HepG2 (cell line): ENCODE data around the gene MMP25. TPM values are rescaled to one million over a fixed set of nuclear protein-coding genes. Genes with fewer than 3 reads are reported as not detected.

Experiments used
- ATF2 ChIP-seq: sonication (generic); formaldehyde crosslinking; IDR thresholded peaks from 2 replicates; pipeline ENCODE4 v1.4.0; 2020; ENCODE audit warnings: missing genetic modification reagents
- HDAC1 ChIP-seq: sonication (generic); formaldehyde crosslinking; IDR thresholded peaks from 2 replicates; pipeline ENCODE4 v1.5.1; 2020; ENCODE audit warnings: mild to moderate bottlenecking, missing genetic modification reagents
- HIVEP1 ChIP-seq: sonication (generic); formaldehyde crosslinking; IDR thresholded peaks from 2 replicates; pipeline ENCODE4 v1.4.0; 2020; ENCODE audit warnings: mild to moderate bottlenecking, missing genetic modification reagents
- MAFK ChIP-seq, 2 experiments: IDR thresholded peaks in 1 of 2; conservative IDR thresholded peaks in 1 of 2; 2 replicates each; pipeline ENCODE4 v1.6.1; 2011; ENCODE audit warnings: improper control_type of control experiment in 2 of 2, low read length in 2 of 2
- NAIF1 ChIP-seq: sonication (generic); formaldehyde crosslinking; IDR thresholded peaks from 2 replicates; pipeline ENCODE4 v1.5.0; 2020; ENCODE audit warnings: mild to moderate bottlenecking, missing genetic modification reagents, borderline replicate concordance
- POLR2AphosphoS2 ChIP-seq: IDR thresholded peaks from 2 replicates; pipeline ENCODE4 v1.6.1; 2011; ENCODE audit warnings: low read depth, low read length, improper control_type of control experiment
- RNF219 ChIP-seq: sonication (generic); formaldehyde crosslinking; IDR thresholded peaks from 2 replicates; pipeline ENCODE4 v1.5.0; 2020; ENCODE audit warnings: mild to moderate bottlenecking, missing genetic modification reagents
- SKIL ChIP-seq: sonication (generic); formaldehyde crosslinking; IDR thresholded peaks from 2 replicates; pipeline ENCODE4 v1.8.0; 2022; ENCODE audit warnings: missing genetic modification reagents, mild to moderate bottlenecking, moderate library complexity, borderline replicate concordance
- TBX3 ChIP-seq: fragments of 450-650 bp; IDR thresholded peaks from 2 replicates; pipeline ENCODE4 v1.6.1; 2017; ENCODE audit warnings: antibody characterized with exemption, mild to moderate bottlenecking, inconsistent platforms, borderline replicate concordance
- ZNF232 ChIP-seq: sonication (generic); formaldehyde crosslinking; IDR thresholded peaks from 2 replicates; pipeline ENCODE4 v1.4.0; 2020; ENCODE audit warnings: missing genetic modification reagents, borderline replicate concordance
- ZNF256 ChIP-seq: sonication (generic); formaldehyde crosslinking; conservative IDR thresholded peaks from 2 replicates; pipeline ENCODE4 v1.4.0; 2020; ENCODE audit warnings: missing genetic modification reagents
- ZNF276 ChIP-seq: sonication (generic); formaldehyde crosslinking; IDR thresholded peaks from 2 replicates; pipeline ENCODE4 v1.4.0; 2020; ENCODE audit warnings: mild to moderate bottlenecking, low read depth, missing genetic modification reagents
- ZNF414 ChIP-seq: sonication (generic); formaldehyde crosslinking; IDR thresholded peaks from 2 replicates; pipeline ENCODE4 v1.5.0; 2020; ENCODE audit warnings: missing genetic modification reagents
- ZNF563 ChIP-seq: sonication (generic); formaldehyde crosslinking; IDR thresholded peaks from 2 replicates; pipeline ENCODE4 v1.8.0; 2022; ENCODE audit warnings: mild to moderate bottlenecking, moderate library complexity, missing genetic modification reagents
- ZNF670 ChIP-seq: sonication (generic); formaldehyde crosslinking; IDR thresholded peaks from 2 replicates; pipeline ENCODE4 v1.8.0; 2022; ENCODE audit warnings: mild to moderate bottlenecking, missing genetic modification reagents, borderline replicate concordance
- polyA plus RNA-seq, 8 experiments: library from polyadenylated mRNA; depleted of rRNA in 3 of 8; stranded (reverse) in 7 of 8; unstranded in 1 of 8; fragments of >200 nt; fragmentation: Illumina TruSeq in 4 of 8; extraction: Trizol in 4 of 8; gene quantifications; 2 replicates each; pipeline versions ENCODE4 v1.2.1 to v1.2.3, GENCODE V29; 2011 to 2016; ENCODE audit warnings: low read depth in 4 of 8, missing spikeins in 1 of 8, mixed read lengths in 1 of 8; ENCODE audit not compliant: insufficient read depth in 1 of 8
- total RNA-seq, 5 experiments: library from RNA; depleted of rRNA; stranded (reverse); fragments of >200 nt; fragmentation: Illumina TruSeq; extraction: Trizol; gene quantifications; 2 replicates each; pipeline ENCODE4 v1.2.3, GENCODE V29; 2016; ENCODE audit warnings: low read depth in 1 of 5
- TF ChIP-seq, protein P1 (sequence below): sonication (generic); formaldehyde crosslinking; IDR thresholded peaks from 2 replicates; pipeline ENCODE4 v1.4.0; 2020; ENCODE audit warnings: missing genetic modification reagents

MMP25 gene
- total and polyA plus RNA-seq, 2 of the 13 experiments (the other 11 are each of a cell fraction or from before 2014, with no cell fraction given), result 0.04 to 0.08 TPM

- peak; percentile 62 for TF ChIP-seq POLR2AphosphoS2
- TF ChIP-seq ZNF256 (CRISPR knock-in tag), result no peak
- TF ChIP-seq ATF2 (CRISPR knock-in tag), result peak; percentile 100
- TF ChIP-seq ZNF276 (CRISPR knock-in tag), result no peak; the same call in 1 of the 2 replicates
- TF ChIP-seq HDAC1 (CRISPR knock-in tag), result peak; percentile 80
- TF ChIP-seq SKIL, result peak; percentile 70
- 0 out of 2 replicates have a peak, but pooled peaks have one; percentile 28 for TF ChIP-seq ZNF670 (CRISPR knock-in tag)
- TF ChIP-seq TBX3, result 0 out of 2 replicates have a peak, but pooled peaks have one; percentile 8
- peak; percentile 70; the same call in 1 of the 2 replicates for TF ChIP-seq ZNF232
- TF ChIP-seq, protein P1, sequence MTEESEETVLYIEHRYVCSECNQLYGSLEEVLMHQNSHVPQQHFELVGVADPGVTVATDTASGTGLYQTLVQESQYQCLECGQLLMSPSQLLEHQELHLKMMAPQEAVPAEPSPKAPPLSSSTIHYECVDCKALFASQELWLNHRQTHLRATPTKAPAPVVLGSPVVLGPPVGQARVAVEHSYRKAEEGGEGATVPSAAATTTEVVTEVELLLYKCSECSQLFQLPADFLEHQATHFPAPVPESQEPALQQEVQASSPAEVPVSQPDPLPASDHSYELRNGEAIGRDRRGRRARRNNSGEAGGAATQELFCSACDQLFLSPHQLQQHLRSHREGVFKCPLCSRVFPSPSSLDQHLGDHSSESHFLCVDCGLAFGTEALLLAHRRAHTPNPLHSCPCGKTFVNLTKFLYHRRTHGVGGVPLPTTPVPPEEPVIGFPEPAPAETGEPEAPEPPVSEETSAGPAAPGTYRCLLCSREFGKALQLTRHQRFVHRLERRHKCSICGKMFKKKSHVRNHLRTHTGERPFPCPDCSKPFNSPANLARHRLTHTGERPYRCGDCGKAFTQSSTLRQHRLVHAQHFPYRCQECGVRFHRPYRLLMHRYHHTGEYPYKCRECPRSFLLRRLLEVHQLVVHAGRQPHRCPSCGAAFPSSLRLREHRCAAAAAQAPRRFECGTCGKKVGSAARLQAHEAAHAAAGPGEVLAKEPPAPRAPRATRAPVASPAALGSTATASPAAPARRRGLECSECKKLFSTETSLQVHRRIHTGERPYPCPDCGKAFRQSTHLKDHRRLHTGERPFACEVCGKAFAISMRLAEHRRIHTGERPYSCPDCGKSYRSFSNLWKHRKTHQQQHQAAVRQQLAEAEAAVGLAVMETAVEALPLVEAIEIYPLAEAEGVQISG (CRISPR knock-in tag), result 0 out of 2 replicates have a peak, but pooled peaks have one; percentile 49
- peak; percentile 93 for TF ChIP-seq ZNF414 (CRISPR knock-in tag)
- peak; percentile 100 for TF ChIP-seq HIVEP1
- TF ChIP-seq MAFK (conservative IDR thresholded peaks at IDR 0.05 in 1 of 2, IDR thresholded peaks at IDR 0.05 in 1 of 2; ENCODE audit: low read length in 2 of 2), result peak in 1 of 2 experiments; percentile 35; a peak in 2 of 4 replicates
- 0 out of 2 replicates have a peak, but pooled peaks have one; percentile 6 for TF ChIP-seq ZNF563 (CRISPR knock-in tag)
- TF ChIP-seq NAIF1, result 0 out of 2 replicates have a peak, but pooled peaks have one; percentile 61
- no peak; the same call in 1 of the 2 replicates for TF ChIP-seq RNF219
Observed at GRCh38 chr16:3065069-3065741, 18.8 kb downstream of the MMP25 start, which contains the start of gene IL32 (continued).
